ENCODE data around the gene LTBP2.

LTBP2 gene

DNA sequence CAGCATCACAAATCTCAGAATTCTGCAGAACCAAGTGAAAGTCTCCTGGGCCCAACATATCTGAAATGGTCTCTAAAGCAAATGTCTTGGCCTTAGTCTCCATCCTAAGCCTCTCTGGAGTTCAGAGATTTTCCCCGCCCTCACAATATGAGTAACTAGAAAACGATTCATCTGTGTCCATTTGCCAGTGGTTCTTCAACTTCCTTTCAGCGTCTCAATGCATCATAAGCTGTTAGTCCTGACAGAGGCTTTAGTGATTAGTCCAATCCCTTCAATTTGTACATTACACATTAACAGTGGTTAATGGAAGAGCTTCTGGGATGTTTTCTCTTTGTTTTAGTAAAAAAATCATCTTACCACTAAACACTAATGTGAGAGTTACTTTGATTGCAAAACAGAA is 136.4 kb downstream of the LTBP2 start:
- Mint-ChIP-seq H3K4me1 (ENCODE audit: low read depth in 2 of 2) (no peaks in the 10 kb centered on the region), H3K36me3 (ENCODE audit: insufficient read depth) (peaks cover 2% of the 10 kb centered on the region), H3K9me3 (no peaks in the 10 kb centered on the region), H3K27me3 (no peaks in the 10 kb centered on the region), H3K27ac (no peak overlapping the region), H3K4me3 (no peak overlapping the region)
- no peak for ATAC-seq (replicated peaks)
- no peak for DNase-seq

DNA sequence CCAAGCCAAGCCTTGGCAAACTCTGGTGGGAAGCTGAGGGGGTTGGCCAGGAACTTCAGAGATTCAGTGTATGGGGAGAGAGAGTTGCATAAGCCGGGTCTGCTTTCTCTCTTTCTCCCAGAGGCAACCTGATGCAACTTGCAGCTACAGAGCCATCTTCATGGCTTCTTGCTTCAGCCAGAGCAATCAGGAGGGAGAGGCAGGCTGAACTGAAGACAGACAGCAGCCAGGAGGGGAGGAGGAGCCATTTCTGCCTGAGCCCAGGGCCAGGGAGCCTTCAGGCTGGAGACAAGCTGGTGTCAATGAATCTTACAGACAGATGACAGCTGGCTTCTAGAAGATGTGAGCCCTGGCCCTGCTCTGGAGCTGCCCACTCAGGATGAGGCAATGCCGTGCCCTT is 137.7 kb downstream of the LTBP2 start:
- Mint-ChIP-seq H3K9me3 (no peaks in the 10 kb centered on the region), H3K27me3 (no peaks in the 10 kb centered on the region), H3K27ac (no peak overlapping the region), H3K36me3 (ENCODE audit: insufficient read depth) (peaks cover 2% of the 10 kb centered on the region), H3K4me1 (ENCODE audit: low read depth in 2 of 2) (no peaks in the 10 kb centered on the region), H3K4me3 (no peak overlapping the region)
- no peak for ATAC-seq (replicated peaks)
- DNase-seq, result no peak

- ATAC-seq (replicated peaks), result no peak
- no peaks in the 10 kb centered on the region for H3K27me3 Mint-ChIP-seq
- H3K4me3 Mint-ChIP-seq, result no peak overlapping the region
- no peak overlapping the region for H3K27ac Mint-ChIP-seq
- peaks cover 0 to 1% of the 10 kb centered on the region in 2 donors for H3K4me1 Mint-ChIP-seq (ENCODE audit: low read depth in 2 of 2)
- H3K9me3 Mint-ChIP-seq, result no peaks in the 10 kb centered on the region
- DNase-seq, result no peak
- peaks cover 2% of the 10 kb centered on the region for H3K36me3 Mint-ChIP-seq (ENCODE audit: insufficient read depth)
Observed at GRCh38 chr14:74472601-74473000, 139.4 kb downstream of the LTBP2 start.

DNA sequence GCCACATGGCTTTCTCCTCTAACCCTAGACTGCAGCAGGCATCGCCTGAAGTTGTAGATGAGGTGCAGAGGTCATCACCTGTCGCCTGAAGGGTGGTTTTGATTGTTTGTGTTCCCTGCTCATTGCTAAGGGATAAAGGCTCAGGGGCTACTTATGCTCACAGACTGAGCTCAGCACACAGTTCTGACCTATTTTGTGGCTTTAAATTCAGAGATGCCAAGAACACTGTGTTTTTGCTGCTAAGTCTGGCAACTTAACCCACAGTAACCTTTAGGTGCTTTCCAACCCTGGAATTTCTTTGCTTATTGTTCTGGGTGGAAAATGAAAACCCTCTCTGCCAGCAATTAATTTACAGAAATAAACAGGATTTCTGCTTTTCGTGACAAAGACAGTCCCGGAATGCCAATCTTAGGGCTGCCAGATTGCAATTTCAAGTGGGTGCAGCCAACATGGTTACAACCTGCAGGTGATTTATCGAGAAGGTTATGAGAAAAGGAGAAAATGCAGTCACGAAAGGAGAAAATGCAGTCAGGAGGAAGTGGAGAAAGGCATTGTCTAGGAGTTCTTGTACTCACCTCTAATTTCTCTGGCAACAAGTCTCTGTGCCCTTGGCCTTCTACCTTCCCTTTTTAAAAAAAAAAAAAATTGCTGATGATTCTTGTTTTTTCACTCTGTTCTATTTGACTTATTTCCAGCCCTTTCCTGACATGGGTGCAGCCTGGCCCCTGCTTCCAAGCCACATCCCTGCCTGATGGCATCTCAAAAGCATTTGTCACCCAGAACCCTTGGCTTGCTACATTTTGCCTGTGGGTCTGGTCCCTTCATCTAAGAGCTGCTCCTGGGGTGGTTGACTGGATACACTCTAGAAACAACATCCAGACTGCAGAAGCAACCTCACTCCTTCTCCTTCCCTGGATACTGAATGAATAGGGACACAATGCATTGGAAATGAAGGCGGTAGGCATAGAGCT is 142.2 kb downstream of the LTBP2 start:
- no peak for DNase-seq
- H3K36me3 Mint-ChIP-seq (ENCODE audit: insufficient read depth), result peaks cover 2% of the 10 kb centered on the region
- H3K9me3 Mint-ChIP-seq, result no peaks in the 10 kb centered on the region
- no peaks in the 10 kb centered on the region for H3K27me3 Mint-ChIP-seq
- no peak for ATAC-seq (replicated peaks)
- H3K4me1 Mint-ChIP-seq (ENCODE audit: low read depth in 2 of 2), result peaks cover 0 to 1% of the 10 kb centered on the region in 2 donors
- no peak overlapping the region for H3K27ac Mint-ChIP-seq
- no peak overlapping the region for H3K4me3 Mint-ChIP-seq

- H3K4me1 Mint-ChIP-seq (ENCODE audit: low read depth in 2 of 2), result peaks cover 0 to 1% of the 10 kb centered on the region in 2 donors
- ATAC-seq (replicated peaks) (no peak), DNase-seq (no peak)
- H3K9me3 Mint-ChIP-seq, result no peaks in the 10 kb centered on the region
- peaks cover 0 to 1% of the 10 kb centered on the region in 2 donors for H3K27me3 Mint-ChIP-seq
- H3K27ac Mint-ChIP-seq, result no peak overlapping the region
- no peak overlapping the region for H3K4me3 Mint-ChIP-seq
- H3K36me3 Mint-ChIP-seq (ENCODE audit: insufficient read depth), result peaks cover 2% of the 10 kb centered on the region
Observed at GRCh38 chr14:74468513-74468912, 143.5 kb downstream of the LTBP2 start.

- H3K27me3 Mint-ChIP-seq, result peaks cover 21 to 23% of the 10 kb centered on the region in 2 donors
- H3K4me1 Mint-ChIP-seq (ENCODE audit: low read depth in 2 of 2), result peaks cover 0 to 1% of the 10 kb centered on the region in 2 donors
- H3K27ac Mint-ChIP-seq, result no peak overlapping the region
- DNase-seq (no peak), ATAC-seq (replicated peaks) (no peak)
- no peak overlapping the region for H3K4me3 Mint-ChIP-seq
- no peaks in the 10 kb centered on the region for H3K9me3 Mint-ChIP-seq
- no peaks in the 10 kb centered on the region for H3K36me3 Mint-ChIP-seq (ENCODE audit: insufficient read depth)
Observed at GRCh38 chr14:74465335-74465734, 146.7 kb downstream of the LTBP2 start.

- peaks cover 0 to 1% of the 10 kb centered on the region in 2 donors for H3K4me1 Mint-ChIP-seq (ENCODE audit: low read depth in 2 of 2)
- H3K9me3 Mint-ChIP-seq, result no peaks in the 10 kb centered on the region
- no peak overlapping the region for H3K27ac Mint-ChIP-seq
- peaks cover 26 to 29% of the 10 kb centered on the region in 2 donors for H3K27me3 Mint-ChIP-seq
- DNase-seq (no peak), ATAC-seq (replicated peaks) (no peak)
- H3K36me3 Mint-ChIP-seq (ENCODE audit: insufficient read depth), result no peaks in the 10 kb centered on the region
- H3K4me3 Mint-ChIP-seq, result no peak overlapping the region
Observed at GRCh38 chr14:74464785-74465184, 147.3 kb downstream of the LTBP2 start.

DNA sequence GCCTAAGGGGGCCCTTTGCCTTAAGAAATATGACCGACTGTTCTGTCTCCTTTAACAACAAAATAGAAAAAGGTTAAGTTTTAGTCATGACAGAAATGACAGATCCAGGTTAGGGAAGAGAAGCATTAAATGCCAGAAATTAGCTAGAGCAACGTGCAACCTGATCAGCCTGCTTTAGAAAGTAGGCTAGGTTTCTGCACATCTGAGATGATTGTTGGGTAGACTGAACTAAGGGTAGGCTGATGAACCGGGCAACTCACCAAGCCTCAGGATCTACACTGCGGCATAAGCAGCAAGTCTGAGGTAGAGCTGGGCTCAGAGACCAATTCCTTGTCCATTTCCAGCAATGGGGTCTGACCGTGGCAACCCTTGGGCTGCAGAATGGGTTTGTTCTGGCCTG is 148.3 kb downstream of the LTBP2 start:
- Mint-ChIP-seq H3K4me3 (no peak overlapping the region), H3K4me1 (ENCODE audit: low read depth in 2 of 2) (no peaks in the 10 kb centered on the region), H3K27ac (no peak overlapping the region), H3K9me3 (no peaks in the 10 kb centered on the region), H3K36me3 (ENCODE audit: insufficient read depth) (no peaks in the 10 kb centered on the region), H3K27me3 (peaks cover 31 to 36% of the 10 kb centered on the region in 2 donors)
- ATAC-seq (replicated peaks) (no peak), DNase-seq (no peak)

DNA sequence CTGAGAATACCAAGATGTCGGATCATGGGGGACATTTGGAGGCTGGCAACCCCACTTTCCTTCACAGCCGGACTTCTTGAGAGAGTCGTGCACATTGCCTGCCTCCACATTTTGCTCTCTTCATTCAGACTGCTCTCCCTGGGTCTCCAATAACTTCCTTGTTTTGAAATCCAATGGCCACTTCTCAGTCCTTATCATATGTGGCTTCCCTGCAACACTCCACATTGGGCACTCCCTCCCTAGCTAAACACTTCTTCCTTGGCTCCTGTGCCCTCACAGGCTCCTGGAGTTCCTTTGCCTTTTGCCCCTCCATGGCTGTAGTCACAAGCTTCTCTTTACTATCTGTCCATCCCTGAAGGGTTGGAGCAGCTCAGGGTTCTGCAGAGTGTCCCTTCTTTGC is 149.0 kb downstream of the LTBP2 start:
- H3K4me3 Mint-ChIP-seq, result no peak overlapping the region
- no peaks in the 10 kb centered on the region for H3K36me3 Mint-ChIP-seq (ENCODE audit: insufficient read depth)
- H3K27ac Mint-ChIP-seq, result no peak overlapping the region
- H3K27me3 Mint-ChIP-seq, result peaks cover 33 to 38% of the 10 kb centered on the region in 2 donors
- H3K9me3 Mint-ChIP-seq, result no peaks in the 10 kb centered on the region
- DNase-seq (no peak), ATAC-seq (replicated peaks) (no peak)
- no peaks in the 10 kb centered on the region for H3K4me1 Mint-ChIP-seq (ENCODE audit: low read depth in 2 of 2)

- Mint-ChIP-seq H3K4me3 (no peak overlapping the region), H3K9me3 (no peaks in the 10 kb centered on the region), H3K27me3 (peaks cover 46 to 64% of the 10 kb centered on the region in 2 donors), H3K4me1 (ENCODE audit: low read depth in 2 of 2) (no peaks in the 10 kb centered on the region), H3K27ac (no peak overlapping the region), H3K36me3 (ENCODE audit: insufficient read depth) (no peaks in the 10 kb centered on the region)
- DNase-seq, result no peak
- ATAC-seq (replicated peaks), result no peak
Observed at GRCh38 chr14:74459976-74460375, 152.1 kb downstream of the LTBP2 start.

DNA sequence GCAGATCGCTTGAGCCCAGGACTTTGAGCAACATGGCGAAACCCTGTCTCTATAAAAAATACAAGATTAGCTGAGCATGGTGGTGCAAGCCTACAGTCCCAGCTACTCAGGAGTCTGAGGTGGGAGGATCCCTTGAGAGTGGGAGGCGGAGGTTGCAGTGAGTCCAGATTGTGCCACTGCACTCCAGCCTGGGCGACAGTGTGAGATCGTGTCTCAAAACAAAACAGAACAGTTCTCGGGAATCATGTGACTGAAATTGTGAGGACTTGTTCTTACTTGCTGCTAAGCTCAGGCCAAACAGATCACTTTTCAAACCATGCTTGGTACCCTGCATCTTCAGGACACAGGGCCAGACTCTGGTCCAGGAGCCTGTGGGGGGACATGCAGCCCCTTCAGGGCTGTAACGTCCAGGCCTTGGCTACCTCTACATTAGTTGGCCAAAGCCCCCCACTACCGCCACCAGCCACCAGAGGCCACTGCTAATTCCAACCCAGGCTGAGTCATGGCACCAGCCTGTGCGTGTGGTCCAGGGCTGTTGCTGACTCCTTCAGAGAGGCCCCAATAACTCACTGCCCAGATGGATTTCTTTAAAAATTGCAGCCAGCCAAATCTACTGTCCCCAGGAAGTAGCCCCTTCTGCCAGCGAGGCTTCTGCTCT is 152.6 kb downstream of the LTBP2 start:
- ATAC-seq (replicated peaks) (peak; percentile 35), DNase-seq (no peak)
- H3K27me3 Mint-ChIP-seq, result peaks cover 46 to 64% of the 10 kb centered on the region in 2 donors
- H3K9me3 Mint-ChIP-seq, result no peaks in the 10 kb centered on the region
- H3K4me3 Mint-ChIP-seq, result no peak overlapping the region
- no peak overlapping the region for H3K27ac Mint-ChIP-seq
- H3K4me1 Mint-ChIP-seq (ENCODE audit: low read depth in 2 of 2), result no peaks in the 10 kb centered on the region
- H3K36me3 Mint-ChIP-seq (ENCODE audit: insufficient read depth), result no peaks in the 10 kb centered on the region

GRCh38 chr14:74457565-74457895 is 154.5 kb downstream of the LTBP2 start:
- Mint-ChIP-seq H3K9me3 (no peaks in the 10 kb centered on the region), H3K27ac (no peak overlapping the region), H3K36me3 (ENCODE audit: insufficient read depth) (no peaks in the 10 kb centered on the region), H3K4me1 (ENCODE audit: low read depth in 2 of 2) (no peaks in the 10 kb centered on the region), H3K27me3 (peaks cover 52 to 63% of the 10 kb centered on the region in 2 donors), H3K4me3 (no peak overlapping the region)
- DNase-seq (no peak), ATAC-seq (replicated peaks) (no peak)

- DNase-seq (no peak), ATAC-seq (replicated peaks) (no peak)
- H3K4me1 Mint-ChIP-seq (ENCODE audit: low read depth in 2 of 2), result no peaks in the 10 kb centered on the region
- peaks cover 55 to 66% of the 10 kb centered on the region in 2 donors for H3K27me3 Mint-ChIP-seq
- no peak overlapping the region for H3K4me3 Mint-ChIP-seq
- no peak overlapping the region for H3K27ac Mint-ChIP-seq
- H3K9me3 Mint-ChIP-seq, result no peaks in the 10 kb centered on the region
- no peaks in the 10 kb centered on the region for H3K36me3 Mint-ChIP-seq (ENCODE audit: insufficient read depth)
Observed at GRCh38 chr14:74456684-74457564, 155.1 kb downstream of the LTBP2 start.
